ENCODE measurements around the gene TIAM1.

The TIAM1 gene

GRCh38 chr21:31360717-31361116, 16.7 kb upstream of the TIAM1 start:
- Histone ChIP-seq H3K4me3 (no peak overlapping the region), H3K36me3 (peaks cover 0 to 5% (median 0%) of the 10 kb centered on the region in 11 experiments; a peak in 2 of 22 replicates), H3K9ac (no peak overlapping the region), H3K27ac (no peak overlapping the region), H3K27me3 (no peaks in the 10 kb centered on the region), H3K9me3 (replicated peaks in 1 of 11) (peaks cover 0 to 25% (median 13%) of the 10 kb centered on the region in 11 experiments; a peak in 18 of 22 replicates), H4K20me1 (peaks cover 0 to 20% (median 0%) of the 10 kb centered on the region in 11 experiments; a peak in 5 of 22 replicates), H3K4me1 (peaks cover 25 to 49% (median 35%) of the 10 kb centered on the region in 10 experiments), H3K4me2 (peak overlapping the region in 3 of 11 experiments; percentile 11 to 29 (median 17); a peak in 4 of 22 replicates)
- TF ChIP-seq Cebpa-rat (IDR thresholded peaks at IDR 0.05), result no peak

- Histone ChIP-seq H3K4me3 (no peak overlapping the region), H3K36me3 (peaks cover 0 to 5% (median 0%) of the 10 kb centered on the region in 11 experiments; a peak in 2 of 22 replicates), H3K27ac (no peak overlapping the region), H3K4me1 (peaks cover 5 to 34% (median 9%) of the 10 kb centered on the region in 10 experiments), H3K9ac (no peak overlapping the region), H3K4me2 (no peak overlapping the region), H3K27me3 (no peaks in the 10 kb centered on the region), H3K9me3 (replicated peaks in 1 of 11) (peaks cover 0 to 25% (median 13%) of the 10 kb centered on the region in 11 experiments; a peak in 18 of 22 replicates), H4K20me1 (peaks cover 0 to 6% (median 0%) of the 10 kb centered on the region in 11 experiments; a peak in 4 of 22 replicates)
- TF ChIP-seq Cebpa-rat (IDR thresholded peaks at IDR 0.05), result no peak
These were observed 14.1 kb upstream of the TIAM1 start for GRCh38 chr21:31358158-31358557.

DNA sequence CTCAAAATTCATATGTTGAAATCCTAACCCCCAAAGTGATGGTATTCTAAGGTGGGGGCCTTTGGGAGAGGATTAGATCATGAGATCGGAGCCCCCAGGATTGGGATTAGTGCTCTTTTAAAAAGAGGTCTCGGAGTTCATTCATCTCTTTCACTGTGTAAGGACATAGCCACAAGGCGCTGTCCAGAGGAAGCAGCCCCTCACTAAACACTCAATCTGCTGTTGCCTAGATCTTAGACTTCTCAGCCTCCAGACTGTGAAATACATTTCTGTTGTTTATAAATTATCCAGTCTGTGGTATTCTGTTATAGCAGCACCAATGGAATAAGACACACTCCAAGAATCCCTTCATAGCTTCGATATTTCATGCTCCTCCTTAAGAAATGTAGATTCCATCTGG, 12.4 kb upstream of the TIAM1 start:
- H3K4me1 ChIP-seq, result peaks cover 0 to 22% (median 0%) of the 10 kb centered on the region in 10 experiments; a peak in 6 of 20 replicates
- no peaks in the 10 kb centered on the region for H3K27me3 ChIP-seq
- peaks cover 0 to 5% (median 0%) of the 10 kb centered on the region in 11 experiments; a peak in 2 of 22 replicates for H3K36me3 ChIP-seq
- no peak overlapping the region for H3K9ac ChIP-seq
- no peak overlapping the region for H3K4me2 ChIP-seq
- TF ChIP-seq Cebpa-rat (IDR thresholded peaks at IDR 0.05), result no peak
- H3K27ac ChIP-seq, result no peak overlapping the region
- H3K4me3 ChIP-seq, result no peak overlapping the region
- peaks cover 0 to 25% (median 13%) of the 10 kb centered on the region in 11 experiments; a peak in 18 of 22 replicates for H3K9me3 ChIP-seq (replicated peaks in 1 of 11)
- H4K20me1 ChIP-seq, result 0 out of 22 replicates have a peak, but pooled peaks cover 0 to 6% (median 0%) of the 10 kb centered on the region in 11 experiments

DNA sequence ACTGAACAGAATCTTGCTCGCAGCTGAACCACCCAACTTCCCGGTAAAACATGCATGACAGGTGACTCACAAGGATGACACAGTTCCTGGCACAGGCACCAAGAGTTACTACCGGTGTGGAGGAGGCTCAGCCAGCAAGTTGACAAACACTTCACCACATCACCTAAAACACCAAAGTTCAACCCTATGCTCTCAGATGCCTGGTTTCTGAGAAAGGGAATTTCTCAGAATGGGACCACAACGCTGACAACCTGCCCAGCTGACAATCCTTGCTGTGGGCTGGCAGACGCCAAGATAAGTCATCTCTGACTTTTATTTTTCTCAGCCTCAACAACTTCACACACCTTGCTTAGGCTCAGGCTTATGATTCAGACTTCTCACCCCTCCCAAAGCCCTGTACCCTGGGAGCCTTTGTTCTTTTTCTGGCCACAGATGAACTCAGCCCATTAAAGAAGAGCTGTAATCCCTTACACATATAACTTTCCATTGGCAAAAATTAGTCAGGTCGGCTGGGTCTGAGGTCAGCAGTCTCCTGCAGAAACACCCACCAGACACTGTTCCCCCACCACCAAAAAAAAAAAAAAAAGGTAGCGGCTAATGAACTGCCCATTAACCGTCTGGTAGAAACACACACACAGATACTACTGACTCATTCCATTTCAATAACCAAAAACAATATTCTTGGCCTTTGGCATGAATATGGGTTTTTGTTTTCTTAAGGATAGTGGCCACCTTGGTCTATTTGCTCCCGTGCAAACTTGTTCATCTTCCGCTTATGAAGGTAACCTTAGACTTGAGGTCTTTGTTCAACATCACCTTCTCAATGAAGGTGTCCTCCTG, 10.8 kb upstream of the TIAM1 start:
- Histone ChIP-seq H3K9me3 (replicated peaks in 1 of 11) (peaks cover 5 to 15% (median 7%) of the 10 kb centered on the region in 11 experiments; a peak in 18 of 22 replicates), H3K9ac (no peak overlapping the region), H3K36me3 (peaks cover 0 to 5% (median 0%) of the 10 kb centered on the region in 11 experiments; a peak in 2 of 22 replicates), H3K4me3 (no peak overlapping the region), H3K4me2 (no peak overlapping the region), H4K20me1 (0 out of 22 replicates have a peak, but pooled peaks cover 0 to 6% (median 0%) of the 10 kb centered on the region in 11 experiments), H3K27me3 (no peaks in the 10 kb centered on the region), H3K27ac (no peak overlapping the region), H3K4me1 (peaks cover 0 to 10% (median 0%) of the 10 kb centered on the region in 10 experiments; a peak in 3 of 20 replicates)
- TF ChIP-seq Cebpa-rat (IDR thresholded peaks at IDR 0.05), result no peak

DNA sequence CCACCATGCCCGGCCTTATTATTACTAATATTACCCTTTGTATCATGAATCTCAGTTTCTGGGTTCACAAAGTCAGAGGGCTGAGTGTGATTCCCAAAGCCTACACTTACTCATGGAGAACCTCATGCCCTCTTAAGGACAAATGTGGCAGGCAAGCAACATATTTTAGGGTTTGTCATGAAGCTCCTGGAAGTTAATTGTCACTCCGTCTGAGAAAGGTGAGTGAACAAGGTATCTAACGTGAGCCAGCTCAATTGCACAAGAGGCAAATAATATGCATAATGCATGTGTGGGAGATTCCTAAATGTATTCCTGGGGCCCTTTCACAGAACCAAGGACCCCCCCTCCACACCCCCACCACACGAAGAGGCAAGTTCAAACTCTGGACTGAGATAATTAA, 10.1 kb upstream of the TIAM1 start:
- peaks cover 0 to 5% (median 0%) of the 10 kb centered on the region in 11 experiments; a peak in 2 of 22 replicates for H3K36me3 ChIP-seq
- H3K27ac ChIP-seq, result no peak overlapping the region
- H3K4me1 ChIP-seq, result peaks cover 0 to 10% (median 0%) of the 10 kb centered on the region in 10 experiments; a peak in 3 of 20 replicates
- H3K4me3 ChIP-seq, result no peak overlapping the region
- no peak overlapping the region for H3K4me2 ChIP-seq
- H3K9ac ChIP-seq, result no peak overlapping the region
- TF ChIP-seq Cebpa-rat (IDR thresholded peaks at IDR 0.05), result no peak
- H3K9me3 ChIP-seq (replicated peaks in 1 of 11), result peaks cover 0 to 10% (median under 1%) of the 10 kb centered on the region in 11 experiments; a peak in 6 of 22 replicates
- H4K20me1 ChIP-seq, result 0 out of 22 replicates have a peak, but pooled peaks cover 0 to 6% (median 0%) of the 10 kb centered on the region in 11 experiments
- H3K27me3 ChIP-seq, result no peaks in the 10 kb centered on the region

GRCh38 chr21:31352836-31353235, 8.8 kb upstream of the TIAM1 start:
- peaks cover 0 to 10% (median 0%) of the 10 kb centered on the region in 11 experiments; a peak in 2 of 22 replicates for H3K9me3 ChIP-seq (replicated peaks in 1 of 11)
- no peaks in the 10 kb centered on the region for H3K36me3 ChIP-seq
- no peaks in the 10 kb centered on the region for H3K27me3 ChIP-seq
- no peak overlapping the region for H3K4me3 ChIP-seq
- peaks cover 0 to 12% (median 0%) of the 10 kb centered on the region in 11 experiments; a peak in 2 of 22 replicates for H4K20me1 ChIP-seq
- peaks cover 0 to 10% (median 0%) of the 10 kb centered on the region in 10 experiments; a peak in 3 of 20 replicates for H3K4me1 ChIP-seq
- H3K9ac ChIP-seq, result no peak overlapping the region
- TF ChIP-seq Cebpa-rat (IDR thresholded peaks at IDR 0.05), result no peak
- no peak overlapping the region for H3K27ac ChIP-seq
- no peak overlapping the region for H3K4me2 ChIP-seq

DNA sequence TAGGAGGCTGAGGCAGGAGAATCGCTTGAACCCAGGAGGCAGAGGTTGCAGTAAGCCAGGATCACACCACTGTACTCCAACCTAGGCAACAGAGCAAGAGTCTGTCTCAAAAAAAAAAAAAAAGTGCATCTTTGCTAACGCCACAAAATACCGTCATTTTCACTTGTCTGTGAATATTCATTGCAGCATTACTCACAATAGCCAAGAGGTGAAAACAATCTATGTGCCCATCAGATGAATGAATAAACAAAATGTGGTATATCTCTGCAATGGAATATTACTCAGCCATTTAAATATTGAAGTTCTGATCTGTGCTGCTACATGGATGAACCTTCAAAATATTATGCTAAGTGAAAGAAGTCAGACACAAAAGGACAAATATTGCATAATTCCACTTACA, 7.9 kb upstream of the TIAM1 start:
- peaks cover 0 to 10% (median 0%) of the 10 kb centered on the region in 10 experiments; a peak in 3 of 20 replicates for H3K4me1 ChIP-seq
- peaks cover 0 to 10% (median 0%) of the 10 kb centered on the region in 11 experiments; a peak in 2 of 22 replicates for H3K9me3 ChIP-seq (replicated peaks in 1 of 11)
- H3K9ac ChIP-seq, result no peak overlapping the region
- peaks cover 0 to 17% (median 0%) of the 10 kb centered on the region in 11 experiments; a peak in 4 of 22 replicates for H4K20me1 ChIP-seq
- TF ChIP-seq Cebpa-rat (IDR thresholded peaks at IDR 0.05), result no peak
- H3K27ac ChIP-seq, result no peak overlapping the region
- H3K36me3 ChIP-seq, result no peaks in the 10 kb centered on the region
- H3K4me2 ChIP-seq, result no peak overlapping the region
- no peak overlapping the region for H3K4me3 ChIP-seq
- H3K27me3 ChIP-seq, result no peaks in the 10 kb centered on the region

GRCh38 chr21:31351438-31351837, 7.4 kb upstream of the TIAM1 start:
- Histone ChIP-seq H3K4me3 (no peak overlapping the region), H3K9ac (no peak overlapping the region), H4K20me1 (peaks cover 0 to 22% (median 0%) of the 10 kb centered on the region in 11 experiments; a peak in 6 of 22 replicates), H3K9me3 (replicated peaks in 1 of 11) (peaks cover 0 to 10% (median 0%) of the 10 kb centered on the region in 11 experiments; a peak in 2 of 22 replicates), H3K4me2 (no peak overlapping the region), H3K27me3 (no peaks in the 10 kb centered on the region), H3K27ac (no peak overlapping the region), H3K4me1 (peaks cover 0 to 10% (median under 1%) of the 10 kb centered on the region in 10 experiments; a peak in 4 of 20 replicates), H3K36me3 (no peaks in the 10 kb centered on the region)
- no peak for TF ChIP-seq Cebpa-rat (IDR thresholded peaks at IDR 0.05)

Measured in BLaER1 treated with 17β-estradiol and CSF1 and Interleukin-3, amounts not matched to agents 10 nM and 100 nM (cell line).